Muscle layer of duodenum (tissue), 2 donors: ENCODE data around the gene SLC12A9.

Experiments
- H3K27ac ChIP-seq: one replicate; pipeline ENCODE4 v1.7.0; 2013; ENCODE audit warnings: mild to moderate bottlenecking, low read length
- H3K27me3 ChIP-seq: one replicate; pipeline ENCODE4 v1.7.0; 2013; ENCODE audit warnings: low read depth, mild to moderate bottlenecking, control low read depth, low read length
- H3K36me3 ChIP-seq, 2 donors: one replicate each; pipeline ENCODE4 v1.7.0; 2013; ENCODE audit warnings: low read length in 2 of 2, control low read depth in 1 of 2, mild to moderate bottlenecking in 1 of 2; ENCODE audit not compliant: insufficient read depth in 2 of 2, control insufficient read depth in 1 of 2
- H3K4me1 ChIP-seq, 2 donors: one replicate each; pipeline ENCODE4 v1.7.0; 2013; ENCODE audit warnings: low read length in 2 of 2, mild to moderate bottlenecking in 2 of 2, control low read depth in 1 of 2, moderate library complexity in 1 of 2; ENCODE audit not compliant: insufficient read depth in 2 of 2, control insufficient read depth in 1 of 2
- H3K4me3 ChIP-seq, 2 donors: one replicate each; pipeline ENCODE4 v1.7.0; 2013; ENCODE audit warnings: low read length in 2 of 2, low read depth in 1 of 2, mild to moderate bottlenecking in 1 of 2
- H3K9me3 ChIP-seq, 2 donors: one replicate each; pipeline ENCODE4 v1.7.0; 2013; ENCODE audit warnings: low read length in 2 of 2, control low read depth in 1 of 2, mild to moderate bottlenecking in 1 of 2; ENCODE audit not compliant: control insufficient read depth in 1 of 2
- donor health status: healthy.

The SLC12A9 gene

GRCh38 chr7:100865372-100865911, 12.9 kb downstream of the SLC12A9 start:
- Histone ChIP-seq H3K9me3 (no peaks in the 10 kb centered on the region), H3K36me3 (peaks cover 13 to 24% of the 10 kb centered on the region in 2 donors), H3K27ac (peak overlapping the region; percentile 16), H3K27me3 (no peaks in the 10 kb centered on the region), H3K4me1 (peaks cover 10 to 35% of the 10 kb centered on the region in 2 donors), H3K4me3 (peak overlapping the region in 1 of 2 donors; percentile 35)

DNA sequence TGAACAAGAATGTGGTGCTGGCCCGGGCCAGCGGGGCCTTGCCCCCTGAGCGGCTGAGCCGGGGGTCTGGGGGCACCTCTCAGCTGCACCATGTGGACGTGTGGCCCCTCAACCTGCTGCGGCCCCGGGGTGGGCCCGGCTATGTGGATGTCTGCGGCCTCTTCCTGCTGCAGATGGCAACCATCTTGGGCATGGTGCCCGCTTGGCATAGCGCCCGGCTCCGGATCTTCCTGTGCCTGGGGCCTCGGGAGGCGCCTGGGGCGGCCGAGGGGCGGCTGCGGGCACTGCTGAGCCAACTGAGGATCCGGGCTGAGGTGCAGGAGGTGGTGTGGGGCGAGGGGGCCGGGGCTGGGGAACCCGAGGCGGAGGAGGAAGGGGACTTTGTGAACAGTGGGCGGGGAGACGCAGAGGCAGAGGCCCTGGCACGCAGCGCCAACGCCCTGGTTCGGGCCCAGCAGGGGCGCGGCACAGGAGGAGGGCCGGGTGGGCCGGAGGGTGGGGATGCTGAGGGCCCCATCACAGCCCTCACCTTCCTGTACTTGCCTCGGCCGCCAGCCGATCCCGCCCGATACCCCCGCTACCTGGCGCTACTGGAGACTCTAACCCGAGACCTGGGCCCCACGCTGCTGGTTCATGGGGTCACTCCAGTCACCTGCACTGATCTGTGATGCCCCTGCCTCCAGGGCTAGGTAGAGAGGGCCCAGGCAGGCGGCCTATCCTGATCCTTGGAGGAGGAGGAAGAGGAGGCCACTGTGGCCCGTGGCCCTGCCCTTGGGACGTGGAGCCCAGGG, 13.6 kb downstream of the SLC12A9 start:
- peak overlapping the region; percentile 84 for H3K27ac ChIP-seq
- peaks cover 8 to 24% of the 10 kb centered on the region in 2 donors for H3K36me3 ChIP-seq
- peak overlapping the region; percentile 73 to 81 for H3K4me3 ChIP-seq
- H3K4me1 ChIP-seq: peaks cover 10 to 35% of the 10 kb centered on the region in 2 donors
- H3K9me3 ChIP-seq: no peaks in the 10 kb centered on the region
- H3K27me3 ChIP-seq: no peaks in the 10 kb centered on the region

- Histone ChIP-seq H3K27me3 (no peaks in the 10 kb centered on the region), H3K9me3 (no peaks in the 10 kb centered on the region), H3K36me3 (peaks cover 8 to 24% of the 10 kb centered on the region in 2 donors), H3K4me1 (peaks cover 10 to 35% of the 10 kb centered on the region in 2 donors), H3K4me3 (peak overlapping the region; percentile 73 to 81), H3K27ac (peak overlapping the region; percentile 84)
These were observed 14.2 kb downstream of the SLC12A9 start for GRCh38 chr7:100866729-100867039.

GRCh38 chr7:100867040-100867775, 14.7 kb downstream of the SLC12A9 start, which contains the start of gene TRIP6:
Gene TRIP6, plus strand, starts transcription at chr7:100867387. Its CDS starts 111 bp downstream, at chr7:100867498.
- Histone ChIP-seq H3K4me1 (peaks cover 10 to 35% of the 10 kb centered on the region in 2 donors), H3K27ac (peak within 1 kb of the TSS; percentile 84), H3K36me3 (peaks cover 9 to 24% of the 10 kb centered on the region in 2 donors), H3K4me3 (peak within 1 kb of the TSS; percentile 73 to 81), H3K9me3 (no peaks in the 10 kb centered on the region), H3K27me3 (no peaks in the 10 kb centered on the region)

GRCh38 chr7:100867776-100868485, 15.4 kb downstream of the SLC12A9 start:
- H3K4me3 ChIP-seq: peak overlapping the region; percentile 73 to 81
- H3K36me3 ChIP-seq: peaks cover 10 to 25% of the 10 kb centered on the region in 2 donors
- peak overlapping the region; percentile 84 for H3K27ac ChIP-seq
- peaks cover 10 to 35% of the 10 kb centered on the region in 2 donors for H3K4me1 ChIP-seq
- H3K27me3 ChIP-seq: no peaks in the 10 kb centered on the region
- H3K9me3 ChIP-seq: no peaks in the 10 kb centered on the region

DNA sequence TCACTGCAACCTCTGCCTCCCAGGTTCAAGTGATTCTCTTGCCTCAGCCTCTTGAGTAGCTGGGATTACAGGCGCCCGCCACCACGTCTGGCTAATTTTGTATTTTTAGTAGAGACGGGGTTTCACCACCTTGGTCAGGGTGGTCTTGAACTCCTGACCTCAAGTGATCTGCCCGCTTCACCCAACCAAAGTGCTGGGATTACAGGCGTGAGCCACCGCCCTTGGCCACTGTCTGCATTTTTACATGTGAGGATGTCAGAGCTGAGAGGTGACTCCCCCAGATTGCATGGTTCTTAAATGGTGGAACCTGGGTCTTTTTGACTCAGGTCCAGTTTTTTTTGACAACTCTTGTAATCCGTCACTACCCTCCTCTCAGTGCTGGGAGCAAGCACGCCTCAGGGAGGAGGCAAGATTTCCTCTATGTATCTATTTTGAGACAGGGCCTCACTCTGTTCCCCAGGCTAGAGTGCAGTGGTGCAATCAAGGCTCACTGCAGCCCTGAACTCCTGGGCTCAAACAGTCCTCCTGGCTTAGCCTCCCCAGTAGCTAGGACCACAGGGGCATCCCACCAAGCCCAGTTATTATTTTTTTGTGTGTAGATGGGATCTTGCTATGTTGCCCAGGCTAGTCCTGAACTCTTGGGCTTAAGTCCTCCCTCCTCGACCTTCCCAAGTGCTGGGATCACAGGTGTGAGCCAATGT, 21.2 kb downstream of the SLC12A9 start:
- Histone ChIP-seq H3K27me3 (no peaks in the 10 kb centered on the region), H3K36me3 (peaks cover 9 to 31% of the 10 kb centered on the region in 2 donors), H3K27ac (peak overlapping the region; percentile 96), H3K9me3 (no peaks in the 10 kb centered on the region), H3K4me1 (peaks cover 7 to 43% of the 10 kb centered on the region in 2 donors), H3K4me3 (peak overlapping the region; percentile 72 to 94)

DNA sequence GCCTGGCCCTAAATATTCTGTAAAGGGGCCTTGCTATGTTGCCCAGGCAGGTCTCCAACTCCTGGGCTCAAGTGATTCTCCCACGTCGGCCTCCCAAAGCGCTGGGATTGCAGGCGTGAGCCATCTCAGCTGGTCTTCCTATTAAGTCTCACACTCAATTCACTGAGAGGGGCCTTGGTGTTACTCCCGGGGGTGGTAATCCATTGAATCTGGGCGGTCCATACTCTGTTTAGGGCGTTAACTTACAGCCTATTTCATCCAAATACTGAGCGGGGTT, 21.7 kb downstream of the SLC12A9 start:
- peak overlapping the region; percentile 96 for H3K27ac ChIP-seq
- H3K4me1 ChIP-seq: peaks cover 7 to 41% of the 10 kb centered on the region in 2 donors
- no peaks in the 10 kb centered on the region for H3K9me3 ChIP-seq
- no peaks in the 10 kb centered on the region for H3K27me3 ChIP-seq
- peak overlapping the region; percentile 72 to 94 for H3K4me3 ChIP-seq
- H3K36me3 ChIP-seq: peaks cover 9 to 31% of the 10 kb centered on the region in 2 donors

- H3K27me3 ChIP-seq: no peaks in the 10 kb centered on the region
- H3K36me3 ChIP-seq: peaks cover 9 to 31% of the 10 kb centered on the region in 2 donors
- H3K4me1 ChIP-seq: peaks cover 7 to 41% of the 10 kb centered on the region in 2 donors
These were observed 22.3 kb downstream of the SLC12A9 start, which contains the start of gene SRRT for GRCh38 chr7:100874577-100875355. Gene SRRT, plus strand, starts transcription at chr7:100875103. Its CDS starts 488 bp downstream, at chr7:100875591.

DNA sequence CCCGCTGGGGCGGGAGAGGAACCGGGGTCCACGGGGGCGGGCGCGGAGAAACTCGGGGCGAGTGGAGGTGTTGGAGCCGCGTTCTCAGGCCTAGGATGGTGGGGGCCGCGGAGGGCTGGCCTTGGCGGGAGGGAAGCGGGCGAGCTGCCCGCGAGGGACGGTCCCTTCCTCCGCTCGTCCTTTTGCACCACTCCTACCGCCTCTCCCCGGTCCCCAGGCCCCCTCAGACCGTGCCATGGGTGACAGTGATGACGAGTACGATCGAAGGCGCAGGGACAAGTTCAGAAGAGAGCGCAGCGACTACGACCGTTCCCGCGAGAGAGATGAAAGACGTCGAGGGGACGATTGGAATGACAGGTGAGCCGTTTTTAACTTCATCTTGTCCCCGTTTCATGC, 22.8 kb downstream of the SLC12A9 start:
- H3K36me3 ChIP-seq: peaks cover 9 to 31% of the 10 kb centered on the region in 2 donors
- H3K27ac ChIP-seq: peak overlapping the region; percentile 96
- H3K4me3 ChIP-seq: peak overlapping the region; percentile 72 to 94
- H3K27me3 ChIP-seq: no peaks in the 10 kb centered on the region
- H3K4me1 ChIP-seq: peaks cover 7 to 41% of the 10 kb centered on the region in 2 donors
- H3K9me3 ChIP-seq: no peaks in the 10 kb centered on the region

More at GRCh38 chr7:100874577-100875355, 22.3 kb downstream of the SLC12A9 start, which contains the start of gene SRRT:
- H3K9me3 ChIP-seq: no peaks in the 10 kb centered on the region
- H3K27ac ChIP-seq: peak within 1 kb of the TSS; percentile 96
- H3K4me3 ChIP-seq: peak within 1 kb of the TSS; percentile 72 to 94

- Histone ChIP-seq H3K9me3 (no peaks in the 10 kb centered on the region), H3K27ac (no peak overlapping the region), H3K27me3 (no peaks in the 10 kb centered on the region), H3K4me1 (peaks cover 7 to 41% of the 10 kb centered on the region in 2 donors), H3K4me3 (no peak overlapping the region), H3K36me3 (peaks cover 18 to 24% of the 10 kb centered on the region in 2 donors)
These were observed 25.5 kb downstream of the SLC12A9 start for GRCh38 chr7:100878013-100878412.
